Cardiac septum (tissue), 1 donor: ENCODE measurements around the gene PTPN5. TPM values are rescaled to one million over a fixed set of nuclear protein-coding genes. Genes with fewer than 3 reads are reported as not detected.
"Not testable (repeated sequence)": the region's sequence is repeated elsewhere in the genome, so short reads cannot be mapped to it uniquely, and the experiment has no call there.

Source experiments
- DNase-seq: peaks from one replicate; pipeline ENCODE4 v3.0.0-alpha.2; 2020; ENCODE audit warnings: low spot score
- intact Hi-C: fragments of 100-400 bp; cut with DNase I; formaldehyde crosslinking; loops from one replicate; pipeline ENCODE4 v1.14.0; 2022
- long read RNA-seq: library from polyadenylated mRNA; unstranded; transcript quantifications from one replicate; pipeline ENCODE4 v2.0.0, GENCODE V29; 2021
- total RNA-seq: library from RNA; stranded (reverse); fragmentation: NEBNext Ultra II Directional; extraction: Animal tissue kit (Norgen Biotek cat#: 25700); gene quantifications from one replicate; pipeline ENCODE4 v1.2.1, GENCODE V29; 2021
- donor health status: DM: no; HTN: no; CAD: no.

The PTPN5 gene
- total RNA-seq, result 3.8 TPM
- long read RNA-seq, partial matches to known transcripts, result 5 of 9 reads
- long read RNA-seq, other reads (novel, unspliced or antisense), result 1 of 9 reads

GRCh38 chr11:18791207-18791968, at the start of gene PTPN5:
PTPN5 (minus strand) TSS chr11:18791798; CDS start chr11:18771958, 19,840 bp downstream.
- intact Hi-C loops, result no loop called here
- DNase-seq, result no peak

- no peak for DNase-seq
- intact Hi-C loops, result no loop called here
These were observed 44.8 kb upstream of the PTPN5 start for GRCh38 chr11:18836417-18836816.

- DNase-seq, result no peak
- intact Hi-C loops, result no loop called here
These were observed 43.3 kb upstream of the PTPN5 start for GRCh38 chr11:18834754-18835466.

- intact Hi-C loops, DNase-seq: not testable (repeated sequence)
These were observed 28.6 kb upstream of the PTPN5 start for GRCh38 chr11:18820160-18820559.

- intact Hi-C loops, result no loop called here
- DNase-seq, result no peak
These were observed 12.8 kb upstream of the PTPN5 start for GRCh38 chr11:18804199-18804999.

- no peak for DNase-seq
- intact Hi-C loops, result no loop called here
These were observed 11.0 kb upstream of the PTPN5 start for GRCh38 chr11:18802381-18803257.

GRCh38 chr11:18798799-18799469, 7.3 kb upstream of the PTPN5 start:
- no peak for DNase-seq
- intact Hi-C loops, result no loop called here

- intact Hi-C loops, result no loop called here
- no peak for DNase-seq
These were observed 3.4 kb upstream of the PTPN5 start for GRCh38 chr11:18794956-18795355.

GRCh38 chr11:18792827-18793226, 1.2 kb upstream of the PTPN5 start:
- intact Hi-C loops, result no loop called here
- DNase-seq, result no peak

- DNase-seq, result no peak
- intact Hi-C loops, result no loop called here
These were observed 501 bp upstream of the PTPN5 start for GRCh38 chr11:18791969-18792628.

- intact Hi-C loops, result no loop called here
- no peak for DNase-seq
These were observed 753 bp downstream of the PTPN5 start for GRCh38 chr11:18790883-18791206.

- intact Hi-C loops, result no loop called here
- DNase-seq, result no peak
These were observed 1.7 kb downstream of the PTPN5 start for GRCh38 chr11:18789942-18790341.

GRCh38 chr11:18785411-18785810, 6.2 kb downstream of the PTPN5 start:
- no peak for DNase-seq
- intact Hi-C loops, result no loop called here

GRCh38 chr11:18780896-18781295, 10.7 kb downstream of the PTPN5 start:
- intact Hi-C loops, result no loop called here

GRCh38 chr11:18780329-18780728, 11.3 kb downstream of the PTPN5 start:
- no peak for DNase-seq
- intact Hi-C loops, result no loop called here

More at GRCh38 chr11:18780896-18781295, 10.7 kb downstream of the PTPN5 start:
- DNase-seq, result no peak

- DNase-seq, result no peak
- intact Hi-C loops, result no loop called here
These were observed 13.1 kb downstream of the PTPN5 start for GRCh38 chr11:18778468-18778867.

GRCh38 chr11:18776324-18776723, 15.3 kb downstream of the PTPN5 start:
- DNase-seq, result no peak

More at GRCh38 chr11:18776324-18776723, 15.3 kb downstream of the PTPN5 start:
- intact Hi-C loops, result no loop called here
